AG04450 (cell line): ENCODE measurements around the gene GALR2. TPM values are rescaled to one million over a fixed set of nuclear protein-coding genes. Genes with fewer than 3 reads are reported as not detected.

Experiments used
- CTCF ChIA-PET: fragments of 300-600, 350-600 bp; formaldehyde crosslinking; extraction: SDS; loops from one replicate; lab custom pipeline; 2022; ENCODE audit warnings: antibody characterized with exemption, inconsistent platforms; lab: Charles Lee
- POLR2A ChIA-PET: fragments of 350-600 bp; formaldehyde crosslinking; extraction: SDS; loops from one replicate; lab custom pipeline; 2021; ENCODE audit warnings: antibody characterized with exemption, inconsistent platforms; lab: Yijun Ruan, JAX
- DNase-seq: peaks from one replicate; pipeline ENCODE4 v3.0.0-alpha.2; 2011; ENCODE audit warnings: low read depth, low spot score
- H3K27ac ChIP-seq: one replicate; pipeline ENCODE4 v1.5.1; 2012; ENCODE audit warnings: low read depth, low read length, control low read depth
- H3K27me3 ChIP-seq: one replicate; pipeline ENCODE4 v1.6.0; 2012; ENCODE audit warnings: low read length; ENCODE audit not compliant: control insufficient read depth, insufficient read depth
- H3K4me3 ChIP-seq: 2 replicates; pipeline ENCODE4 v1.5.1; 2011; ENCODE audit warnings: mild to moderate bottlenecking, low read depth, low read length, control low read depth
- H3K9me3 ChIP-seq: 2 replicates; pipeline ENCODE4 v1.5.1; 2012; ENCODE audit warnings: low read length; ENCODE audit not compliant: control insufficient read depth, insufficient read depth
- polyA plus RNA-seq: library from polyadenylated mRNA; depleted of rRNA; stranded (reverse); fragments of >200 nt; gene quantifications from 2 replicates; pipeline ENCODE4 v1.2.3, GENCODE V29; 2011
- TF ChIP-seq, protein P1 (sequence below): IDR thresholded peaks from 2 replicates; pipeline ENCODE4 v1.5.1; 2011; ENCODE audit warnings: low read depth, low read length, control low read depth, inconsistent platforms

The GALR2 gene
- polyA plus RNA-seq, 1 experiment: not detected

- H3K9me3 ChIP-seq: no peaks in the 10 kb centered on the region
- ChIA-PET CTCF (no interaction called here), POLR2A (no interaction called here)
- H3K27me3 ChIP-seq: no peaks in the 10 kb centered on the region
- no peak overlapping the region for H3K4me3 ChIP-seq
- no peak overlapping the region for H3K27ac ChIP-seq
- no peak for DNase-seq
- TF ChIP-seq, protein P1, sequence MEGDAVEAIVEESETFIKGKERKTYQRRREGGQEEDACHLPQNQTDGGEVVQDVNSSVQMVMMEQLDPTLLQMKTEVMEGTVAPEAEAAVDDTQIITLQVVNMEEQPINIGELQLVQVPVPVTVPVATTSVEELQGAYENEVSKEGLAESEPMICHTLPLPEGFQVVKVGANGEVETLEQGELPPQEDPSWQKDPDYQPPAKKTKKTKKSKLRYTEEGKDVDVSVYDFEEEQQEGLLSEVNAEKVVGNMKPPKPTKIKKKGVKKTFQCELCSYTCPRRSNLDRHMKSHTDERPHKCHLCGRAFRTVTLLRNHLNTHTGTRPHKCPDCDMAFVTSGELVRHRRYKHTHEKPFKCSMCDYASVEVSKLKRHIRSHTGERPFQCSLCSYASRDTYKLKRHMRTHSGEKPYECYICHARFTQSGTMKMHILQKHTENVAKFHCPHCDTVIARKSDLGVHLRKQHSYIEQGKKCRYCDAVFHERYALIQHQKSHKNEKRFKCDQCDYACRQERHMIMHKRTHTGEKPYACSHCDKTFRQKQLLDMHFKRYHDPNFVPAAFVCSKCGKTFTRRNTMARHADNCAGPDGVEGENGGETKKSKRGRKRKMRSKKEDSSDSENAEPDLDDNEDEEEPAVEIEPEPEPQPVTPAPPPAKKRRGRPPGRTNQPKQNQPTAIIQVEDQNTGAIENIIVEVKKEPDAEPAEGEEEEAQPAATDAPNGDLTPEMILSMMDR: no peak
These were observed 23.8 kb upstream of the GALR2 start for GRCh38 chr17:76050538-76051467.

GRCh38 chr17:76051561-76051960 is 23.0 kb upstream of the GALR2 start:
- Histone ChIP-seq H3K27ac (no peak overlapping the region), H3K4me3 (no peak overlapping the region), H3K27me3 (no peaks in the 10 kb centered on the region), H3K9me3 (no peaks in the 10 kb centered on the region)
- TF ChIP-seq, protein P1: no peak
- POLR2A ChIA-PET: no interaction called here
- CTCF ChIA-PET: no interaction called here
- DNase-seq: no peak

DNA sequence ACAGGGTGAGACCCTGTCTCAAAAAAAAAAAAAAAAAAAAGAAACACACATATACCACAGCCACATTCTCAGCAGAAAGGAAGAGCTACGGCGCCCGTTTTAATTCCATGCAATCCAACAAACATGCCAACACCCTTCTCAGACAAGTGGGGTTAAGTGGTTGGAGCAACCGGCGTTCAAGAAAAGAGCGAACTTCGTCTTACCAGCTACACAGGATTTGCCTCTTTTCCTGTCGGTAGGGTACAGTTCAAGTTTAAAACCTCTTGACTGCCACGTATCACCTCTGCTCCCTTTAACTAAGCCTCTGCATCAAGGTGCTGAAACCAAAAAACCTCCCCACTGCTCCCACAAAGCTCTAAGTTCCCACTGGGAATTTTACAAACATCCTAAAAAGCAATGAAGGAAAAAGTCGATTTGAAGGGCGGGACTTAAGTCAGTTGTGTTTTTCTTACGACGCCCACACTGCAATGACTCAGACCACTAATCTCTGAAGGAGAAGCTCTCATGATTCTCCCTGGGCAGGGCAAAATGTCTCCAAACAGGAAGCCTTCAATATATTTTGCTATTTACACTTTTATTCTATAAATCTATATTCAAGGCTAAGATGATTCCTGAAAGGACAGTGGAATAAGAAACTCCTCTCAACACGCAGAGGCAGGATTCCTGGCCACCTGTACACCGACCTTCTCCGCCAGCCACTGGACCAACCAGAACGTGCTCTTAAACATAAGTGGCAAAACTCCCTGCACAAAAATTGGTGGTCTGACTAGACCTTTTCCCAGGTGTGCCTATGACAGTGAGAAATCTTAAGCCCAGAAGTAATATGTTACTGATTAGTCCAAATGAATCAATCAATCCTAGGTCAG is 21.1 kb upstream of the GALR2 start:
- TF ChIP-seq, protein P1: no peak
- POLR2A ChIA-PET: interaction anchor here (0.6 kb wide), 2 partner anchors 10 to 42 kb away, joined by 3 to 4 read pairs; no protein-coding TSS in a partner anchor
- H3K27ac ChIP-seq: no peak overlapping the region
- peak; percentile 20 for DNase-seq
- no peaks in the 10 kb centered on the region for H3K27me3 ChIP-seq
- CTCF ChIA-PET: interaction anchor here (0.7 kb wide), 1 partner anchor 669 kb away, joined by 3 read pairs; no protein-coding TSS in a partner anchor
- no peak overlapping the region for H3K4me3 ChIP-seq
- H3K9me3 ChIP-seq: no peaks in the 10 kb centered on the region

DNA sequence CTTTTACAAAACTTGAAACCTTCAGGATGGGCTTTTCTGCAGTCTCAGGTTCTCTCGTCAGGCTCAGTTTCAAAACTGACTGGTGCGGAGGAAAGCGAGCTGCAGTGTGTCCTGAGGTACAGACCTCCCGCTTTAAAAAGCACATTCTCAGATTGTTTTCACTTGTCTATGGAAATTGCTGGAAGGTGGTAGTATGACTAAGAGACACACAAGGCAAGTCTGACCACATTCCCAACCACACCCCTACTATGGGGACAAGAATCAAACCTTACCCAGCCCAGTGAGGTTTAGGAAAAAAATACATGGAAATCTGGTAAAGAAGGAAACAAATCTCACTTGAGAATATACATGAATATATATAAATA is 20.5 kb upstream of the GALR2 start:
- CTCF ChIA-PET: no interaction called here
- DNase-seq: no peak
- H3K9me3 ChIP-seq: no peaks in the 10 kb centered on the region
- POLR2A ChIA-PET: no interaction called here
- H3K27ac ChIP-seq: no peak overlapping the region
- TF ChIP-seq, protein P1: no peak
- no peaks in the 10 kb centered on the region for H3K27me3 ChIP-seq
- H3K4me3 ChIP-seq: no peak overlapping the region
